K562 (cell line): ENCODE results near the gene ICAM2. TPM values are rescaled to one million over a fixed set of nuclear protein-coding genes. Genes with fewer than 3 reads are reported as not detected.

ENCODE experiments used
- BACH1 ChIP-seq: fragments of 200-800 bp; sonication (Bioruptor generic); IDR thresholded peaks from 2 replicates; pipeline ENCODE4 v1.6.1; 2016; ENCODE audit warnings: missing genetic modification characterization, missing compliant biosample characterization
- BCOR ChIP-seq: fragments of 450-650 bp; IDR thresholded peaks from 2 replicates; pipeline ENCODE4 v1.6.1; 2016
- CEBPZ ChIP-seq: fragments of 150-350 bp; IDR thresholded peaks from 2 replicates; pipeline ENCODE4 v1.6.1; 2014; ENCODE audit warnings: low read depth, mild to moderate bottlenecking, low read length, borderline replicate concordance
- ERF ChIP-seq: fragments of 450-650 bp; formaldehyde crosslinking; IDR thresholded peaks from 2 replicates; pipeline ENCODE4 v1.4.0; 2020; ENCODE audit warnings: mild to moderate bottlenecking, mixed read lengths
- GATA2 ChIP-seq: sonication (generic); formaldehyde crosslinking; IDR thresholded peaks from 2 replicates; pipeline ENCODE4 v1.4.0; 2020; ENCODE audit warnings: mild to moderate bottlenecking, missing genetic modification reagents
- KAT7 ChIP-seq: sonication (generic); formaldehyde crosslinking; IDR thresholded peaks from 2 replicates; pipeline ENCODE4 v1.8.0; 2022; ENCODE audit warnings: missing genetic modification reagents, mild to moderate bottlenecking, borderline replicate concordance
- KLF1 ChIP-seq: fragments of 450-650 bp; IDR thresholded peaks from 2 replicates; pipeline ENCODE4 v1.6.1; 2016; ENCODE audit warnings: missing genetic modification characterization, missing compliant biosample characterization
- MLX ChIP-seq, 2 experiments: fragments of 450-650 bp in 1 of 2; sonication (generic) in 1 of 2; formaldehyde crosslinking; conservative IDR thresholded peaks; 2 replicates each; pipeline versions ENCODE4 v1.4.0 to v1.8.1; 2020 to 2022; ENCODE audit warnings: mild to moderate bottlenecking in 1 of 2, missing genetic modification reagents in 1 of 2
- NR2C1 ChIP-seq, 2 experiments: fragments of 450-650 bp; IDR thresholded peaks; 2 replicates each; pipeline ENCODE4 v1.6.1; 2017; ENCODE audit warnings: mild to moderate bottlenecking in 2 of 2, antibody characterized with exemption in 1 of 2, inconsistent platforms in 1 of 2, missing compliant biosample characterization in 1 of 2, missing genetic modification characterization in 1 of 2
- NR2F6 ChIP-seq: fragments of 450-650 bp; formaldehyde crosslinking; IDR thresholded peaks from 2 replicates; pipeline ENCODE4 v1.4.0; 2020; ENCODE audit warnings: mild to moderate bottlenecking
- RBM22 ChIP-seq: fragments of 200-400 bp; formaldehyde crosslinking; IDR thresholded peaks from 2 replicates; pipeline ENCODE4 v1.6.1; 2018; ENCODE audit warnings: low read length, low read depth; ENCODE audit not compliant: poor library complexity, severe bottlenecking
- SLC30A9 ChIP-seq: fragments of 250-450 bp; sonication (Bioruptor Pico); IDR thresholded peaks from 2 replicates; pipeline ENCODE4 v1.8.0; 2022; ENCODE audit warnings: mild to moderate bottlenecking, moderate library complexity
- THAP7 ChIP-seq: fragments of 250-450 bp; sonication (Bioruptor Pico); IDR thresholded peaks from 2 replicates; pipeline ENCODE4 v1.5.0; 2021
- VEZF1 ChIP-seq: fragments of 200-800 bp; sonication (Bioruptor generic); IDR thresholded peaks from 2 replicates; pipeline ENCODE4 v1.6.1; 2017; ENCODE audit warnings: missing genetic modification characterization, missing compliant biosample characterization
- ZBTB5 ChIP-seq: fragments of 450-650 bp; IDR thresholded peaks from 2 replicates; pipeline ENCODE4 v1.6.1; 2017; ENCODE audit warnings: antibody characterized with exemption
- ZC3H8 ChIP-seq: fragments of 450-650 bp; IDR thresholded peaks from 2 replicates; pipeline ENCODE4 v1.6.1; 2017
- ZNF197 ChIP-seq: fragments of 200-800 bp; sonication (Bioruptor generic); IDR thresholded peaks from 2 replicates; pipeline ENCODE4 v1.6.1; 2016; ENCODE audit warnings: low read depth, missing genetic modification characterization, missing compliant biosample characterization
- ZNF449 ChIP-seq: fragments of 250-450 bp; sonication (Bioruptor Pico); IDR thresholded peaks from 2 replicates; pipeline ENCODE4 v1.8.0; 2022; ENCODE audit warnings: moderate library complexity, mild to moderate bottlenecking, inconsistent platforms
- polyA plus RNA-seq, 8 experiments: library from polyadenylated mRNA; depleted of rRNA in 4 of 8; stranded (reverse) in 5 of 8; unstranded in 3 of 8; fragments of >200 nt; fragmentation: Nextera tagmentation in 2 of 8; fragmentation: Illumina TruSeq in 1 of 8; extraction: Ambion mirVana in 2 of 8; extraction: Trizol in 1 of 8; gene quantifications; 2 replicates each; pipeline versions ENCODE4 v1.2.1 to v1.2.3, GENCODE V29; 2011 to 2014; ENCODE audit warnings: inconsistent platforms in 1 of 8, missing spikeins in 1 of 8
- total RNA-seq, 7 experiments: library from RNA; depleted of rRNA in 6 of 7; stranded (reverse); fragments of >200 nt in 6 of 7; fragmentation: Illumina TruSeq in 2 of 7; extraction: Trizol in 2 of 7; gene quantifications; 2 replicates each; pipeline versions ENCODE4 v1.2.1 to v1.2.3, GENCODE V29; 2011 to 2021; ENCODE audit warnings: low replicate concordance in 1 of 7

The ICAM2 gene
- total and polyA plus RNA-seq, 9 of the 15 experiments (the other 6 are each of a cell fraction or from before 2014, with no cell fraction given), result 37.9 to 89.4 (median 60.6) TPM

- TF ChIP-seq CEBPZ (no peak), MLX (CRISPR knock-in tag; conservative IDR thresholded peaks at IDR 0.05) (no peak), RBM22 (no peak), GATA2 (CRISPR knock-in tag) (peak; percentile 100), THAP7 (CRISPR knock-in tag) (no peak), KLF1 (tag) (no peak), BACH1 (tag) (no peak), ERF (no peak), ZC3H8 (no peak), BCOR (no peak), KAT7 (CRISPR knock-in tag) (no peak), NR2C1 (IDR thresholded peaks at IDR 0.05) (no peak), NR2C1 (tag; IDR thresholded peaks at IDR 0.05) (no peak; the same call in 1 of the 2 replicates), VEZF1 (CRISPR knock-in tag) (peak; percentile 82), ZNF449 (CRISPR knock-in tag) (no peak), NR2F6 (CRISPR knock-in tag) (no peak), SLC30A9 (CRISPR knock-in tag) (no peak), ZBTB5 (no peak), ZNF197 (CRISPR knock-in tag) (peak; percentile 65; the same call in 1 of the 2 replicates)
Measured at GRCh38 chr17:64006361-64007088, 13.9 kb downstream of the ICAM2 start (continued).
